ENCODE measurements around the gene BTRC. TPM values are rescaled to one million over a fixed set of nuclear protein-coding genes. Genes with fewer than 3 reads are reported as not detected.
A peak's percentile ranks its signal among the peaks of the same experiment; 100 is the strongest.
"Not testable (repeated sequence)": the region's sequence is repeated elsewhere in the genome, so short reads cannot be mapped to it uniquely, and the experiment has no call there.

The BTRC gene
- total RNA-seq, 6 experiments from 2014 or later = 22.3 to 27.9 (median 24.5) TPM

GRCh38 chr10:101354328-101355071 is 535 bp downstream of the BTRC start:
- H3K4me3 Mint-ChIP-seq = peak overlapping the region; percentile 96
- TF ChIP-seq, protein P1, sequence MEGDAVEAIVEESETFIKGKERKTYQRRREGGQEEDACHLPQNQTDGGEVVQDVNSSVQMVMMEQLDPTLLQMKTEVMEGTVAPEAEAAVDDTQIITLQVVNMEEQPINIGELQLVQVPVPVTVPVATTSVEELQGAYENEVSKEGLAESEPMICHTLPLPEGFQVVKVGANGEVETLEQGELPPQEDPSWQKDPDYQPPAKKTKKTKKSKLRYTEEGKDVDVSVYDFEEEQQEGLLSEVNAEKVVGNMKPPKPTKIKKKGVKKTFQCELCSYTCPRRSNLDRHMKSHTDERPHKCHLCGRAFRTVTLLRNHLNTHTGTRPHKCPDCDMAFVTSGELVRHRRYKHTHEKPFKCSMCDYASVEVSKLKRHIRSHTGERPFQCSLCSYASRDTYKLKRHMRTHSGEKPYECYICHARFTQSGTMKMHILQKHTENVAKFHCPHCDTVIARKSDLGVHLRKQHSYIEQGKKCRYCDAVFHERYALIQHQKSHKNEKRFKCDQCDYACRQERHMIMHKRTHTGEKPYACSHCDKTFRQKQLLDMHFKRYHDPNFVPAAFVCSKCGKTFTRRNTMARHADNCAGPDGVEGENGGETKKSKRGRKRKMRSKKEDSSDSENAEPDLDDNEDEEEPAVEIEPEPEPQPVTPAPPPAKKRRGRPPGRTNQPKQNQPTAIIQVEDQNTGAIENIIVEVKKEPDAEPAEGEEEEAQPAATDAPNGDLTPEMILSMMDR (IDR thresholded peaks at IDR 0.05) = peak; percentile 37
- H3K27ac Mint-ChIP-seq = peak overlapping the region; percentile 91
- no peaks in the 10 kb centered on the region for H3K9me3 Mint-ChIP-seq
- DNase-seq = peak; percentile 24
- H3K4me1 Mint-ChIP-seq (ENCODE audit: low read depth) = peaks cover 30% of the 10 kb centered on the region
- peaks cover 6% of the 10 kb centered on the region; the same call in 1 of the 2 replicates for H3K36me3 Mint-ChIP-seq (ENCODE audit: low read depth)
- H3K27me3 Mint-ChIP-seq (ENCODE audit: insufficient read depth) = peaks cover 6% of the 10 kb centered on the region

- Mint-ChIP-seq H3K36me3 (ENCODE audit: low read depth) (peaks cover 6% of the 10 kb centered on the region; the same call in 1 of the 2 replicates), H3K9me3 (no peaks in the 10 kb centered on the region), H3K27me3 (ENCODE audit: insufficient read depth) (peaks cover 4% of the 10 kb centered on the region), H3K27ac (peak overlapping the region; percentile 91), H3K4me1 (ENCODE audit: low read depth) (peaks cover 30% of the 10 kb centered on the region), H3K4me3 (peak overlapping the region; percentile 96)
- TF ChIP-seq, protein P1 (IDR thresholded peaks at IDR 0.05) = no peak
- DNase-seq = no peak
Measured at GRCh38 chr10:101355072-101355706, 1.2 kb downstream of the BTRC start.

GRCh38 chr10:101356132-101356531 is 2.2 kb downstream of the BTRC start:
- peaks cover 6% of the 10 kb centered on the region; the same call in 1 of the 2 replicates for H3K36me3 Mint-ChIP-seq (ENCODE audit: low read depth)
- H3K4me1 Mint-ChIP-seq (ENCODE audit: low read depth) = peaks cover 30% of the 10 kb centered on the region
- H3K4me3 Mint-ChIP-seq = no peak overlapping the region
- TF ChIP-seq, protein P1 (IDR thresholded peaks at IDR 0.05) = no peak
- peaks cover 2% of the 10 kb centered on the region for H3K27me3 Mint-ChIP-seq (ENCODE audit: insufficient read depth)
- DNase-seq = no peak
- H3K27ac Mint-ChIP-seq = no peak overlapping the region
- no peaks in the 10 kb centered on the region for H3K9me3 Mint-ChIP-seq

DNA sequence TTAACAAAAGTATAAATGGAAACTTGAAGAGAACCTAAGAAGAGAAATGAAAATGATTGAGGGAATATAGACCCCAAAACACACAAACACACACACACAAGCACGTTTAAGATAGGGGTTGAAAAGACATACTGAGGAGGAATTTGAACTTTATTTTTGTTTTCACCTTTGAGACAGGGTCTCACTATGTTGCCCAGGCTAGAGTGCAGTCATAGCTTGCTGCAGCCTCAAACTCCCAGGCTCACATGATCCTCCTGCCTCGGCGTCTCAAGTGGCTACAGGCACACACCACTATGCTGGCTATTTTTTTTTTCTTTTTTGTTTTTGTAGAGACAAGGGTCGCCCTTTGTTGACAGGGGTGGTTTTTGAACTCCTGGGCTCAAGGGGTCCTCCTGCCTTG is 4.0 kb downstream of the BTRC start:
- H3K27me3 Mint-ChIP-seq (ENCODE audit: insufficient read depth) = no peaks in the 10 kb centered on the region; the same call in 1 of the 2 replicates
- no peak for DNase-seq
- no peak overlapping the region for H3K27ac Mint-ChIP-seq
- H3K36me3 Mint-ChIP-seq (ENCODE audit: low read depth) = peaks cover 10% of the 10 kb centered on the region; the same call in 1 of the 2 replicates
- H3K4me3 Mint-ChIP-seq = no peak overlapping the region
- no peaks in the 10 kb centered on the region for H3K9me3 Mint-ChIP-seq
- TF ChIP-seq, protein P1 (IDR thresholded peaks at IDR 0.05) = no peak
- H3K4me1 Mint-ChIP-seq (ENCODE audit: low read depth) = peaks cover 30% of the 10 kb centered on the region

GRCh38 chr10:101358706-101359300 is 4.8 kb downstream of the BTRC start:
- Mint-ChIP-seq H3K27me3 (ENCODE audit: insufficient read depth) (no peaks in the 10 kb centered on the region; the same call in 1 of the 2 replicates), H3K9me3 (no peaks in the 10 kb centered on the region), H3K27ac (peak overlapping the region; percentile 64), H3K36me3 (ENCODE audit: low read depth) (peaks cover 10% of the 10 kb centered on the region; the same call in 1 of the 2 replicates), H3K4me3 (peak overlapping the region; percentile 18; the same call in 1 of the 2 replicates), H3K4me1 (ENCODE audit: low read depth) (peaks cover 38% of the 10 kb centered on the region)
- DNase-seq = peak; percentile 71
- TF ChIP-seq, protein P1 (IDR thresholded peaks at IDR 0.05) = no peak

DNA sequence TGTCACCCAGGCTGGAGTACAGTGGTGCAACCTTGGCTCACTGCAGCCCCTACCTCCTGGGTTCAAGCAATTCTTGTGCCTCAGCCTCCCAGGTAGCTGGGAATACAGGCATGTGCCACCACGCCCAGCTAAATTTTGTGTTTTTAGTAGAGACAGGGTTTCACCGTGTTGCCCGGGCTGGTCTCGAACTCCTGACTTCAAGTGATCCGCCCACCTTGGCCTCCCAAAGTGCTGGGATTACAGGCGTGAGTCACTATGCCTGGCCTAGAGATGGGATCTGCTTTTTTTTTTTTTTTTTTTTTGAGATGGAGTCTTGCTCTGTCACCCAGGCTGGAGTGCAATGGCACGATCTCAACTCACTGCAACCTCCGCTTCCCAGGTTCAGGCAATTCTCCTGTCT is 6.1 kb downstream of the BTRC start:
- H3K9me3 Mint-ChIP-seq; H3K27ac Mint-ChIP-seq; H3K4me3 Mint-ChIP-seq; H3K36me3 Mint-ChIP-seq (ENCODE audit: low read depth); DNase-seq; H3K27me3 Mint-ChIP-seq (ENCODE audit: insufficient read depth): not testable (repeated sequence)
- H3K4me1 Mint-ChIP-seq (ENCODE audit: low read depth) = peaks cover 39% of the 10 kb centered on the region

- DNase-seq; H3K36me3 Mint-ChIP-seq (ENCODE audit: low read depth); H3K27ac Mint-ChIP-seq; H3K4me3 Mint-ChIP-seq; H3K27me3 Mint-ChIP-seq (ENCODE audit: insufficient read depth); H3K9me3 Mint-ChIP-seq: not testable (repeated sequence)
- H3K4me1 Mint-ChIP-seq (ENCODE audit: low read depth) = peaks cover 33% of the 10 kb centered on the region
Measured at GRCh38 chr10:101360841-101361240, 6.9 kb downstream of the BTRC start.
